ENCODE results near the gene VKORC1L1. TPM values are rescaled to one million over a fixed set of nuclear protein-coding genes. Genes with fewer than 3 reads are reported as not detected.
"Not testable (repeated sequence)": the region's sequence is repeated elsewhere in the genome, so short reads cannot be mapped to it uniquely, and the experiment has no call there.

The VKORC1L1 gene
- total and polyA plus RNA-seq, 5 donors = 6.8 to 21.2 (median 15.6) TPM

- Histone ChIP-seq H3K4me1 (ENCODE audit: control insufficient read depth, insufficient read depth, low read length) (peaks cover 5% of the 10 kb centered on the region), H3K9me3 (ENCODE audit: control insufficient read depth, low read length) (no peaks in the 10 kb centered on the region), H3K27me3 (ENCODE audit: control insufficient read depth, insufficient read depth) (no peaks in the 10 kb centered on the region), H3K27ac (ENCODE audit: low read length) (no peak overlapping the region), H3K4me3 (ENCODE audit: low read length) (no peak overlapping the region)
- DNase-seq (peak in 1 of 3 donors; percentile 62), ATAC-seq (no peak)
- intact Hi-C loops (cut with DNase I) = loop anchor here in 1 of 4 donors (10.0 kb wide), 1 partner anchor 55 kb away; no protein-coding TSS in a partner anchor
- 90% methylated on average over 29 of the region's 29 CpGs for WGBS
These were observed 107.0 kb downstream of the VKORC1L1 start for GRCh38 chr7:65979583-65980477.

GRCh38 chr7:65980478-65981250, 107.8 kb downstream of the VKORC1L1 start:
- H3K9me3 ChIP-seq (ENCODE audit: control insufficient read depth, low read length) = no peaks in the 10 kb centered on the region
- peak; percentile 60 to 78 for ATAC-seq
- intact Hi-C loops (cut with DNase I) = loop anchor here in 1 of 4 donors (10.0 kb wide), 1 partner anchor 56 kb away; no protein-coding TSS in a partner anchor
- 34% methylated on average over 11 of the region's 11 CpGs for WGBS
- no peaks in the 10 kb centered on the region for H3K27me3 ChIP-seq (ENCODE audit: control insufficient read depth, insufficient read depth)
- peak overlapping the region; percentile 49 for H3K27ac ChIP-seq (ENCODE audit: low read length)
- H3K4me3 ChIP-seq (ENCODE audit: low read length) = peak overlapping the region; percentile 91
- peak; percentile 66 to 81 (median 77) for DNase-seq
- peaks cover 5% of the 10 kb centered on the region for H3K4me1 ChIP-seq (ENCODE audit: control insufficient read depth, insufficient read depth, low read length)

- Histone ChIP-seq H3K27ac (ENCODE audit: low read length) (peak within 1 kb of the TSS; percentile 65), H3K27me3 (ENCODE audit: control insufficient read depth, insufficient read depth) (no peaks in the 10 kb centered on the region), H3K9me3 (ENCODE audit: control insufficient read depth, low read length) (no peaks in the 10 kb centered on the region), H3K4me3 (ENCODE audit: low read length) (peak within 1 kb of the TSS; percentile 91), H3K4me1 (ENCODE audit: control insufficient read depth, insufficient read depth, low read length) (peaks cover 5% of the 10 kb centered on the region)
- intact Hi-C loops (cut with DNase I) = loop anchor here in 1 of 4 donors (10.0 kb wide), 1 partner anchor 57 kb away; no protein-coding TSS in a partner anchor
- 5% methylated on average over 62 of the region's 62 CpGs for WGBS
- peak; percentile 97 for ATAC-seq
- peak; percentile 94 to 98 (median 97) for DNase-seq
These were observed 109.3 kb downstream of the VKORC1L1 start, which contains the start of gene GUSB for GRCh38 chr7:65981965-65982792. Gene GUSB, minus strand, starts transcription at chr7:65982213. Its CDS starts 30 bp downstream, at chr7:65982183.

- no peak for DNase-seq
- intact Hi-C loops (cut with DNase I) = loop anchor here in 1 of 4 donors (10.0 kb wide), 1 partner anchor 59 kb away; no protein-coding TSS in a partner anchor
- H3K4me1 ChIP-seq (ENCODE audit: control insufficient read depth, insufficient read depth, low read length) = peaks cover 5% of the 10 kb centered on the region
- no peaks in the 10 kb centered on the region for H3K27me3 ChIP-seq (ENCODE audit: control insufficient read depth, insufficient read depth)
- no peak overlapping the region for H3K27ac ChIP-seq (ENCODE audit: low read length)
- WGBS = 94% methylated on average over 10 of the region's 10 CpGs
- no peak for ATAC-seq
- H3K9me3 ChIP-seq (ENCODE audit: control insufficient read depth, low read length) = no peaks in the 10 kb centered on the region
- H3K4me3 ChIP-seq (ENCODE audit: low read length) = no peak overlapping the region
These were observed 111.2 kb downstream of the VKORC1L1 start for GRCh38 chr7:65983965-65984658.

- Histone ChIP-seq H3K27me3 (ENCODE audit: control insufficient read depth, insufficient read depth) (no peaks in the 10 kb centered on the region), H3K27ac (ENCODE audit: low read length) (no peak overlapping the region), H3K4me1 (ENCODE audit: control insufficient read depth, insufficient read depth, low read length) (no peaks in the 10 kb centered on the region), H3K9me3 (ENCODE audit: control insufficient read depth, low read length) (no peaks in the 10 kb centered on the region), H3K4me3 (ENCODE audit: low read length) (no peak overlapping the region)
- WGBS = 82% methylated on average over 4 of the region's 4 CpGs
- DNase-seq (no peak), ATAC-seq (no peak)
- intact Hi-C loops (cut with DNase I) = loop anchor here in 1 of 4 donors (10.0 kb wide), 1 partner anchor 63 kb away; no protein-coding TSS in a partner anchor
These were observed 115.2 kb downstream of the VKORC1L1 start for GRCh38 chr7:65988084-65988483.

- intact Hi-C loops (cut with DNase I) = loop anchor here in 1 of 4 donors (10.0 kb wide), 1 partner anchor 64 kb away; no protein-coding TSS in a partner anchor
- not testable (repeated sequence) for H3K4me1 ChIP-seq (ENCODE audit: control insufficient read depth, insufficient read depth, low read length); ATAC-seq; H3K27ac ChIP-seq (ENCODE audit: low read length); H3K4me3 ChIP-seq (ENCODE audit: low read length); H3K27me3 ChIP-seq (ENCODE audit: control insufficient read depth, insufficient read depth); H3K9me3 ChIP-seq (ENCODE audit: control insufficient read depth, low read length); DNase-seq
- WGBS = 95% methylated on average over 1 of the region's 1 CpG
These were observed 115.6 kb downstream of the VKORC1L1 start for GRCh38 chr7:65988503-65988902.

- no peak overlapping the region for H3K27ac ChIP-seq (ENCODE audit: low read length)
- DNase-seq (no peak), ATAC-seq (no peak)
- H3K9me3 ChIP-seq (ENCODE audit: control insufficient read depth, low read length) = no peaks in the 10 kb centered on the region
- intact Hi-C loops (cut with DNase I) = loop anchor here in 1 of 4 donors (10.0 kb wide), 1 partner anchor 65 kb away; no protein-coding TSS in a partner anchor
- no peak overlapping the region for H3K4me3 ChIP-seq (ENCODE audit: low read length)
- no peaks in the 10 kb centered on the region for H3K4me1 ChIP-seq (ENCODE audit: control insufficient read depth, insufficient read depth, low read length)
- H3K27me3 ChIP-seq (ENCODE audit: control insufficient read depth, insufficient read depth) = no peaks in the 10 kb centered on the region
- 67% methylated on average over 3 of the region's 3 CpGs for WGBS
These were observed 116.8 kb downstream of the VKORC1L1 start for GRCh38 chr7:65989694-65990080.

- 94% methylated on average over 5 of the region's 5 CpGs for WGBS
- ATAC-seq; H3K9me3 ChIP-seq (ENCODE audit: control insufficient read depth, low read length); H3K4me3 ChIP-seq (ENCODE audit: low read length); H3K27ac ChIP-seq (ENCODE audit: low read length); DNase-seq; intact Hi-C loops (cut with DNase I); H3K4me1 ChIP-seq (ENCODE audit: control insufficient read depth, insufficient read depth, low read length); H3K27me3 ChIP-seq (ENCODE audit: control insufficient read depth, insufficient read depth): not testable (repeated sequence)
These were observed 119.0 kb downstream of the VKORC1L1 start for GRCh38 chr7:65991829-65992228.

GRCh38 chr7:65992526-65992925, 119.7 kb downstream of the VKORC1L1 start:
- Histone ChIP-seq H3K4me1 (ENCODE audit: control insufficient read depth, insufficient read depth, low read length) (no peaks in the 10 kb centered on the region), H3K27ac (ENCODE audit: low read length) (no peak overlapping the region), H3K27me3 (ENCODE audit: control insufficient read depth, insufficient read depth) (no peaks in the 10 kb centered on the region), H3K4me3 (ENCODE audit: low read length) (no peak overlapping the region), H3K9me3 (ENCODE audit: control insufficient read depth, low read length) (no peaks in the 10 kb centered on the region)
- DNase-seq = no peak
- intact Hi-C loops (cut with DNase I) = no loop called here
- 93% methylated on average over 4 of the region's 4 CpGs for WGBS
- no peak for ATAC-seq

GRCh38 chr7:65994984-65995383, 122.1 kb downstream of the VKORC1L1 start:
- 0% methylated on average over 1 of the region's 1 CpG for WGBS
- H3K4me3 ChIP-seq (ENCODE audit: low read length); H3K9me3 ChIP-seq (ENCODE audit: control insufficient read depth, low read length); DNase-seq; intact Hi-C loops (cut with DNase I); H3K27ac ChIP-seq (ENCODE audit: low read length); H3K4me1 ChIP-seq (ENCODE audit: control insufficient read depth, insufficient read depth, low read length); H3K27me3 ChIP-seq (ENCODE audit: control insufficient read depth, insufficient read depth); ATAC-seq: not testable (repeated sequence)

All from right cardiac atrium (tissue), 5 donors.